Amniotic stem cell (primary cell): ENCODE results near the gene ZSCAN20.
"Not testable (repeated sequence)": the region's sequence is repeated elsewhere in the genome, so short reads cannot be mapped to it uniquely, and the experiment has no call there.

Experiments used
- DNase-seq: peaks from one replicate; lab custom pipeline; 2025; lab: John Stamatoyannopoulos, UW

ZSCAN20 gene

DNA sequence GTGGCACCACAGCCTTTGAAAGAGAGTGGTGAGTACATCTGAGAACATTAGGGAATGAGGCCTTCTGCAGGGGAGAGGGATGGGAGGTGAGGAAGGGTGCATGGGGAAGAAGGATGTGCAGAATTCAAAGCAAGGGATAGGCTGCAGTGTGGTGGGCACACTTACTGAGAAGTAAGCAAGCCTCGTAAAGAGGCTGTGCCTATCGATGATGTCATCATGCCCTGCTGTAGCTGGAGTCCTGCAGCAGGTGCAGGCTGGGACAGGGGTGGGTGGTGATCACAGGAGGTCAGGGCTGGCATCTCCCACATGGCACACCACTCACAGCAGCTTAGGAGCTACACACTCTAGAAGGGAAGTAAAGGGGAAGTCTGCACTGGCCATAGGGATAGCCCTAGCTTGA lies 16.2 kb downstream of the ZSCAN20 start:
- DNase-seq = no peak

DNA sequence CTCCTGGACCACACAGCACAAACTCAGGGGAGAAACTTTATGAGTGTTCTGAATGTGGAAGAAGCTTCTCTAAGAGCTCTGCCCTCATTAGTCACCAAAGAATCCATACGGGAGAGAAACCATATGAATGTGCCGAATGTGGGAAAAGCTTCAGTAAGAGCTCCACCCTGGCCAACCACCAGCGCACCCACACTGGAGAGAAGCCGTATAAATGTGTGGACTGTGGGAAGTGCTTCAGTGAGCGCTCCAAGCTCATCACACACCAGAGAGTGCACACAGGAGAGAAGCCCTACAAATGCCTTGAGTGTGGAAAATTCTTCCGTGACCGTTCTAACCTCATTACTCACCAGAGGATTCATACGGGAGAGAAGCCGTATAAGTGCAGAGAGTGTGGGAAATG lies 22.5 kb downstream of the ZSCAN20 start:
- DNase-seq = no peak

DNA sequence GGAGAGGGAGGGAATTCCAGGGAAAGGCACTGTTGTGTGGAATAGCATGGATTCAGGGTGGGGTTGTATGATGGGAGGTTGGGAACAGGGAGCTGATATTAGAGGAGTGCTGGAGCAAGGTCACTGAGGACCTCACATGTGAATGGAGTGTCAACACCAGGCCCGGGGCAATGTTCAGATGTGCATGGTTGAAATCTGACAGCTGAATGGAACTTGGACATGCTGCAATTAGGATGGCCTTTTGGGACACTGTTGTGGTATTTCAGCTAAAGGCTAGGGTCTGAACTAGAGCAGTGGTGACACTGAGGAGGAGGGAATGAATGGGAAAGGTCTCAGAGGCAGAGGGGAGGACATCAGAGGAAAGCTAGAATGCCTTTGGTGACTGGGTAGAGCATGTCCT lies 25.0 kb downstream of the ZSCAN20 start:
- no peak for DNase-seq

DNA sequence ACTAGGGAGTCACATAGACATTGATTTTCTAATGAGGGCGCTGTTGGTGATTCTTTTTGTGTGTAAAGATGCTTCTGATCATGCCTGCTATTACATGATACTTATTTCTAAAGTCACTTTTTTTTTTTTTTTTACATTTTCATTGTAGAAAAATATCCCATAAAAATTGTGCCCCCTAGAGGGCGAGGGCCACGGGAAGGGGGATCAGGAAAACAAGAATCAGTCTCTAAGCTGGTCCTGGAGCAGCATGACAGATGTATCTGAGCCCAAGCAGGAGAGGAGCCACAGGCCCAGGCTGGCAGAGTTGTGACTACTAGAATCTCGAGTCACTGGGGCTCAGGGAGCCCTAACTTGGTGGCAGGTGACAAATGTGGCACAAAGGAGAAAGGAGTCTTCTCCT lies 28.1 kb downstream of the ZSCAN20 start:
- DNase-seq = no peak

DNA sequence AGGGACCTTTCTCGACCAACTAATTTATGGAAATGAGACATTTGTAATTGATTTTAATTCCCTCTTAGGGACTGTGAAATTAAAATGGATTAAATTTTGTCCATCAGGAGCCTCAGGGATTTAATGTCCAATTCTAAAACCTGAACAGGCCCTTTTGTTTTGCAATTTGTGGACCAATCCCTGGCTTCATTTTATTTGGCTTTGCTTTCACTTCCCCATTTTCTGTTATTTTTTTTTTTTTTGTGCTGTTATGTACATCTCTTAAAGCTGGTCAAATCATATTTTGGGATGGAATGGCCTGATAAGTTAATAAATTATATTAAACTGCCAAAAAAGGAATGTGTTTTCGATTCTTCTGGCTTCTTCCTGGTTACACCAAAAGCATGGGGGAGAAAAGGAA lies 28.9 kb downstream of the ZSCAN20 start:
- no peak for DNase-seq

DNA sequence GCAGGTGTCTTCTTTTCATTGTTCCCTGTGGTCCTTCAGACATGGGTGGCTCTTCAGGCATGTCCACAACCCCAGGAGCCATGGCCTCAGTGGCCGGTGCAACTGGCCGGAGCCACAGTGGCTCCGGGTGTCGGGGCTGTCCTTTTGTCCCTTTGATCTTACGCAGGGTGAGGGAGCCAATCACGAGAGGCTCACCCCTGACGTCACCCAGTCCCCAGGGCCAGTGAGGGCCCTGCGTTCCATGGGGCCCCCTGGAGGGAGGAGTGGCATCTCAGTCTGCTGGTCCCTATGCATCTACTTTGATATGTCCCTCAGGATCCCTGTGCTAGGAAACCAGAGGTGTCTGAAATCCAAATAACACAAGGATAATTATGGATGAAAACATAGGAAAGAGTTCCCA lies 29.3 kb downstream of the ZSCAN20 start:
- DNase-seq = no peak

DNA sequence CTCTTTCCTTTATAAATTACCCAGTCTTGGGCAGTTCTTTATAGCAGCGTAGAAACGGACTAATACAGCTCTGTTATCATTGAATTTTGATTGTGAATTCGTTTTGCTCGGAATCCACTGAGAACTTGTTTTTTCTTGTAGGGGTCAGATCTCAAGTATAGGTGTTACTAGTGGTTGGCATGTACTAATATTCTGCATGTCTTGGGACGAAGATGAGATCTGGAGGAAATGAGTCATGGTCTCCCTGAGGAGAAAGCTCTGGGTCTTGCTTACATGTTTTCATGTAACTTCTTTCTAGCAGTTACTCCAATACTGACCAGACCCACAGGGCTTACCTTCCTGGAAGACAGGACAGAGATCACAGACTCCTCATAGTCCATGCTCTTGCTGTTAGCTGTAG lies 30.3 kb downstream of the ZSCAN20 start:
- no peak for DNase-seq

DNA sequence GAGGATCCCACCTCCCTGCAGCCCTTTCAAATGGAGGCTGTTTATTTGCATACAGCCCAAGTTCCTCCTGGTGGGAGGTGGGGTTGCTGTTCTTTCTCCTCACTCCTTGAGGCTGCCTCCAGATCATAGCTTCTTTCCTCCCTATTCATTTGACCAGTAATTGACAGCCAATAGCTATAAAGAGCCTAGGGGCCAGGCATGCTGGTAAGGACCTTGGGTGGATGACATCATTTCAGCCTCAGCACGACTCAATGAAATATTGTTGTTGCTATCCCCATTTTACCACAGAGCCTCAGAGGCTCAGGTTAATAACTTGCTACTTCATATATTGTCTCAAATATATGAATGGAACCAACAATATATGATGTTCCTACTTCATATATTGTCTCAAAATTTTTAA lies 31.1 kb downstream of the ZSCAN20 start:
- DNase-seq = no peak

DNA sequence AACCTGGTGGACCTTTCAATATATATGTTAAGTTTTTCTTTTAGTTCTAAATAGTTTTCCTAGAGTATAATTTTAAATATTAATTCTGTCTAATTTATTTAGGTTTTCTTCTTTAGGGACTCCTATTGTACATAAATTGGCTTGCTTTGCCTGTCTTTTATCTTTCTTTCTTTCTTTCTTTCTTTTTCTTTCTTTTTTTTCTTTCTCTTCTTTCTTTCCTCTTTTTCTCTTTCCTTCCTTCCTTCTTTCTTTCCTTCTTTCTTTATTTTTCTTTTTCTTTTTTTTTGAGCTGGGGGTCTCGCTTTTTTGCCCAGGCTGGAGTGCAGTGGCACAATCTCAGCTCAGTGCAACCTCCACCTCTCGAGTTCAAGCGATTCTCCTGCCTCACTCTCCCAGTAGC lies 35.2 kb downstream of the ZSCAN20 start:
- DNase-seq = no peak

DNA sequence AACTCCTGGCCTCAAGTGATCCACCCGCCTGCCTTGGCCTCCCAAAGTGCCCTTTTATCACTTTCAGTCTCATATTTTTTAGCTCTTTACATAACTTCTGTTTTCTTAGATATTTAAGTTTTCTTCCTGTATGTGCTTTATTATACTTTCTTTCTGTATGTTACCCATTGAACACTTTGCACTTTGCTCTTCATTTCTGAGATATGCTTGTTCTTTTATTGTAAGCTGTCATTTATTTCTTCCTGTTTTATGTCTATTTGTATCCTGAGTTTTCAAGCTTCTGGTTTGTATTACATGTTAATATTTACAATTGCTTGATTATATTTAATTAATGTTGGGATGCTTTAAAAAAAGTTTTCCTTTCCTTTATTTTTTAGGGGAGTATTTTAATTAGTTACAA lies 35.7 kb downstream of the ZSCAN20 start:
- no peak for DNase-seq

DNA sequence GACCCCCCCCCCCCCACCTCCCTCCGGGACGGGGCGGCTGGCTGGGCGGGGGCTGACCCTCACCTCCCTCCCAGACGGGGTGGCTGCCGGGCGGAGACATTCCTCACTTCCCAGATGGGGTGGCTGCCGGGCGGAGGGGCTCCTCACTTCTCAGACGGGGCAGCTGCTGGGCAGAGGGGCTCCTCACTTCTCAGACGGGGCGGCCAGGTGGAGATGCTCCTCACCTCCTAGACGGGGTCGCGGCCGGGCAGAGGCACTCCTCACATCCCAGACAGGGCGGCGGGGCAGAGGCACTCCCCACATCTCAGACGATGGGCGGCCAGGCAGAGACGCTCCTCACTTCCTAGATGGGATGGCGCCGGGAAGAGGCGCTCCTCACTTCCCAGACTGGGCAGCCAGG lies 36.8 kb downstream of the ZSCAN20 start:
- DNase-seq = not testable (repeated sequence)

DNA sequence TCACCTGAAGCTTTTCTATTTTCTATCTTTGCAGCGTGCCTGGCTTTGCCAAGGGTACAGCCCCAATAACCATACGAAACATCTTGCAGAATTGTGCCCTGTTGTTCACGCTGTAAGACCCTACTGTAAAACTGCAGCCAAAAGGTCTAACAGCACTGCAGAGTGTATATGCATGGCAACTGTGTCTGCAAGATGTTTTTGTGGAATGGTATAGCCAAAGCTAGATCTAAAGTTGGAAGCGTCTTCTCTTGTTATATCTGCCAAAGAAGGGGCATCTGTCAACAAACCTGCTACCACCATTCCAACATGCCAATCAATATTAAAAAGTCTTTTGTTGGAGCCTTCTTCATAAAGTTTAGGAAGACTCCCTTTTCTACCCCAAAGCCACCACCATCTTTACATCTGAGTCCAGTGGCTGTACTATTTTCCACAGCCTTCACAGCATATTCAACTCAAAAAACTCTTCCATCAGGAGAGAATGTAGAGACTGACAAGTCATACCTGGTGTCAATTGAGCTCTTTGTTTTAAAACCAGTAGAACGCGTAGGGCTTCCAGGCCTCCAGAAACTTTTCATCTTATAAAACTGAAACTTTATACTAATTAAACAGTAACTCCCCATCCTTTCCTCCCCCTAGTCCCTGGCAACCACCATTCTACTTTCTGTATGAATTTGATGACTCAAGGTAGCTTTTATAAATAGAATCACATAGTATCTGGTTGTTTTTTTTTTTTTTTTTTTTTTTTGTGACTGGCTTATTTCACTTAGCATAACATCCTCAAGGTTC lies 40.0 kb downstream of the ZSCAN20 start:
- no peak for DNase-seq

DNA sequence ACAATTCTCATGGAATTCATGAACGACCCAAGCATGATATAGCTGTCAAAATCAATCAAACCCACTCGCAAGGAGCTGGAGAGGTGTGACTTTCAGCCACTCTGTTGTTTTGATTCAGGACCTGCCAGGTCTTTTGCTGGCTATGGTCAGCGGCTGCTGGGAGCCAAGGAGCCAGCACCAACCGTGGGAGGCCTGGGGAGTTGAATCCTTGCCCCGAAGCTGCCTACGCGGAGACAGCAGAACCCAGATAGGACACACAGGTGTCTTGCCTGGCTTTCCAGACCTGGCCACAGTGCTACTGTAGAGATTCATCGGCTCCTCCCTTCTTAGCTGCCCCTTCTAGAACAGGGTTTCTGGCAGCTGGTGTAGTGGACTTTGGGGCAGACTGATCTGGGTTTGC lies 42.7 kb downstream of the ZSCAN20 start:
- DNase-seq = no peak

DNA sequence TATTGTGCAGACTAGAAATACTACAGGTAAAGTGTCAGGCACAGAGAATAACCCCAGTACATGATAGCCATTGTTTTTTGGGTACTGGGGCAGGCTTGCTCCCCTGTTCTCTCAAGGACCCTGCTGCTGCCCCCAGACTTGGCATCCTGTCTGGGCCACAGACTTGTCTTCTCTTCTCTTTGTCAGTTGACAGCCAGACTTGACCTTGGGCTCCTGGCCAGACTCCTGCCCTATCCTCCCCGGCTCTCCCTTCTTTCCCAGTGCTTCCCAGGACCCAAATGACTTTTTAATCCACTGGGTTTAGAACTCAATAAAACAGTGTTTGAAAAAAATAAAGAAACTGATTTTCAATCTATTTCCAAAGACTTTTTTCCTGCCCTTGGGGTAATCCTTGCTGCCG lies 43.2 kb downstream of the ZSCAN20 start:
- no peak for DNase-seq

DNA sequence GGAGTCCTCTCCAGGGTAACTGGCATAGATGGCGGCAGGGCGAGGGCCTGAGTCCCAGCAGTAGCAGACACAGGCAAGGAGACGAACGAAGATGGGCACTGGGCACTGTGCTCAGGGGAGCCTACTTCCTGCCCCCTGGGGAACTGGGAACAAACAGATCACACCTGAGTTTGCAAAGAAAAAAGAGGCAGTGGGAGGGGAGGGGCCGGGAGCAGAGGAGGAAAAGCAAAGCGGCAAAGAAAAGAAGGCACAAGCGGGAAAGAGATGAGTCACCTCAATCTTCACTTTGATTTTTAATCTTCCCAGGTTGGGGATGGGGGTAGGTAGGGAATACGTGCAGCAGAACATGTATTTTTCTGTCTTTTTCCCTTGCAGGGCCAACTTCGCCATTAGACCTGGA lies 44.0 kb downstream of the ZSCAN20 start:
- DNase-seq = no peak

DNA sequence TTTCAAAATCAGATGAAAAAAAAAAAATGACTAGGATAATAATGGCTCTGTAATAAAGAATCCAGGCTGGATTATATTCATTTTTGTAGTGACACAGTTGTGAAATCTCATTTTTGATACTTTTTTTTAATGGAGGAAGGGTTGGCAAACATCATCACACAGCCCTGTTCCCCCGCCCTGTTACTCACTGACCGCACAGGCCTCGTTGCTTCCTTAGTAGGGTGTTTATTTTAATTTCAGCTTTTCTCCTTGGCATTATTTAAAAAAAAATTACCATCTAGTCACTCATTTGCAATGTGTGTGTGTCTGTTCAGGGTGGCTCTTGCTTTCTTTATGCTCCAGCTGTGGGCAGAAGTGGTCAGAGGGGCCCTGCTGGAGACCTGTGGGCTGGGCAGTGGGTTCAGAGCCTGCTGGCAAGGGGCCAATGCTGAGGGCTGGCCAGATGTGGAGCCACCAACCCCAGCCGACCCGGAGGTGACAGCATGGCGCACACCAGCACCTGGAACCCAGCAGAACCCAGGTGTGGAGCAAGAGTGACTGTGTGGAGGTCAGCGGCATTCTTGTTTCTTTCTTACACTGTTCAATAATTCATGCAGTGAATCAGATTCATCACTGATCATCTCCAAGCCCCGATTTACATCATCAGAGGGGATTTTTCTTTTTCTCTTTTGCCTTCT lies 44.6 kb downstream of the ZSCAN20 start:
- DNase-seq = no peak

DNA sequence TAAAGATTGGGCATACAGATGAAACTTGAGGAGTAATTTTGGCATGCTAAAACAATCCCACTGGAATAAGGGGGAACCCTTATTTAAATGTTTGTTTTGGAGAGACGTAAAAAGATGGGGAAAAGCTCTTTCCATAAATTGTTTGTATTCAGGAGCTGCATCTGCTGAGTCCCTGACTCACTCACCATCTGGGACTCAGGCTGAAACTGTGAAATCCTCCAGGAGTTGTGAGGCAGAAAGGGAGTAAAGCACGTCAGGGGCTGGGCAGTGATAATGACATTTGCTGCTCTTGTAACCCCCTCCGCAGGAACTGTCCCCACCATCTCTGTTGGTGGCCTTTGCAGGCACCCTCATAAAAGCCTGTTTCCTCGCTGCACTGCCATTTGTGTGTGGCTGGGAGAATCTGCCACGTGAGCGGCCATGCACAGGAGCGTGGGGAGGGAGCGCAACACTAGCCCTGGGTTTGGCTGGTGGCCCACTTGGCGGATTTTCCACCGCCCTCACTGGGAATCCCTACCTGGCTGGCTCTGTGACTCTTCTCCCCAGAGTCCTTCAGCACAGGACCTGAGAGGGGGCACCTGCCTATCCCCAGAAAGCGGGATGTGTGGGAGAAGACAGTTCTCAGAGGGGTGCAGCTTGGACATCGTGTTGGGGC lies 45.3 kb downstream of the ZSCAN20 start:
- DNase-seq = no peak

DNA sequence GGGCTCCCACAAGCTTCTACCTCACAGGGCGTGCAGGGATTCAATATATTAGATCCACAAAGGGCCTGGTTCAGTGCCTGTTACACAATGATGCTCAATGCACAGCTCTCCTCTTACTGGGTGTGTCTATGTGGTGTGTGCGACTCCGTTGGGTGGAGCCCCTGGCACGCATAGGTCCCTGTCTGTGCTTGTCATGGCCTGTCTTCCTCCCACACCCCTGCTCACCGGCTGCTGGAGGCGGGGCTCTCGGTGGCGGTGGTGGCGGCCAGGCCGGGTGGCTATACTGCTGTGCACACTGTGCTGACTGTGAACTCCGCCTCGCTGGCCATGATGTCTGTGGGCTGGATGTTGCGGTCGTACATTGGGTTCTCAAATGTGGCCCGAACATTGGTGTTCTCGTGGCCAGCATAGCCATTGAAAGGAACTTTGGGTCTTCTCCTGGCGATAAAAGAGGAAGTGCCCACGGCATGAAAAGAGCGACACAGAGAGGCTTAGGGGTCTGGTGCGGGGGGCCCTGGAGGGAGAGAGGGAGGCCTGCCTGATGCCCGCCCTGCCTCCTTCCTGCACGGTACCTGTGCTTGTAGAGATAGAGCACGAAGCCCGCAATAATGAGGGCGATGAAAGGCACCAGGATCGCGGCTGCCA lies 46.9 kb downstream of the ZSCAN20 start:
- DNase-seq = no peak

DNA sequence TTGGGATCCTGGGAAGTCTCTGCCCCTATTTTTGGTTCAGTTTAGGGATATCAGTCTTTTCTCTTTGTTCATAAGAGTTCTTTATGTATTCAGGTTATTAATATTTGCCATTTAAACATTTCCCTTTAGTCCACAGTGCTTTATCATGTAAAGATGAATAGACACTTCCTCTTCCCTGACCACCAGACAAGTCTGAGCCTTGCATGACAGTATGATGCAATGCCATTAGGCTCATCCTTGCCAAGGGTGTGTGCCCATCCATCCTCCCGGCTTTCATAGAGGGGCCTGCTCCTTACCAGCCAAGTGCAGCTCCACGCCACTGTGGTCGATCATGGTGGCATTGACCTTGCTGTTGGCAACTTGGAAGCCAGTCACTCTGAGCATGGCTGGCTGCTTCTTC lies 52.1 kb downstream of the ZSCAN20 start:
- no peak for DNase-seq

DNA sequence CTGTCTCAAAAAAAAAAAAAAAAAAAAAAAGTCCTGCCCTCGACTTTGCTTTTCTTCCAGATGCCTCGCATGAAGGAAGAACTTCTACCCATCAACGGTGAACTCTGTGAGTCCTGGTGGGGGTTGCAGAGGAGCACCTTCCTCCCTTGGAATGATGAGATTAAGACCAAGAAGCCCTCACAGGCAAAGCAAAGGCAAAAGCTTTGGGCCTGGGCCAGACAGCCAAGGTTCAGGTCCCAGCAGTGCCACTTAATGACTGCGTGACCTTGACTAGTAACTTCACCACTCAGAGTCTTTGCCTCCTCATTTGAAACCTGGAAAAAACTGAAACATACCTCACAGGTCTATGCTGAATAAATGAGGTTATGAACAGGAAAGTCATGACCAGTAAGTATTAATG lies 55.5 kb downstream of the ZSCAN20 start:
- DNase-seq = no peak

DNA sequence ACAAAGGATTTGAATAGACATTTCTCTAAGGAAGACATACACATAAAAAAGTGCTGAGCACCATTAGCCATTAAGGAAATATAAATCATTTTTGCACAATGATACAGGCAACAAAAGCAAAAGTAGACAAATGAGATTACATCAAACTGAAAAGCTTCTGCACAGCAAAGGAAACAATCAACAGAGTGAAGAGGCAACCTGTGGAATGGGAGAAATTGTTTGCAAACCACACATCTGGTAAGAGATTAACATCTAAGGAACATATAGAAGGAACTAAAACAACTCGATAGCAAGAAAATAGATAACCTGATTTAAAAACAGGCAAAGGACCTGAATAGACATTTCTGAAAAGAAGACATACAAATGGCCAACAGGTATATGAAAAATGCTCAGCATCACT lies 57.5 kb downstream of the ZSCAN20 start:
- DNase-seq = no peak

DNA sequence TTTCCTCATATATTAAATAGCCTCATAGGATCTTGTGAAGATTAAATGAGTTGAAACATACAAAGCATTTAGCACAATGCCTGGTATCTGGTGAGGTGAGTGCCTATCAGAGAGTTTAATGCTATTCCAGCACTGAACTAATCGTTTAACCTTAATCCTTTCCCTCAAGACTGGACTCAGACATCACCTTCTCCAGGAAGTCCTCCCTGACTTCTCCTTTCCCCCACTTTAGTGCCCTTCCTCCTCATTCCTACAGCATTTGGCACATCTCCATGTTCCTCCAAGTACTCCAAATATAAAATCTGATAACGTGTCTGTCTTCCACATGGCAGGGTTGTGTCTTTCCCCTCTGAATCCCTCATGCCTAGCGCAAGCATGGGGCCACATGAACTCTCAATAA lies 59.8 kb downstream of the ZSCAN20 start:
- DNase-seq = no peak

DNA sequence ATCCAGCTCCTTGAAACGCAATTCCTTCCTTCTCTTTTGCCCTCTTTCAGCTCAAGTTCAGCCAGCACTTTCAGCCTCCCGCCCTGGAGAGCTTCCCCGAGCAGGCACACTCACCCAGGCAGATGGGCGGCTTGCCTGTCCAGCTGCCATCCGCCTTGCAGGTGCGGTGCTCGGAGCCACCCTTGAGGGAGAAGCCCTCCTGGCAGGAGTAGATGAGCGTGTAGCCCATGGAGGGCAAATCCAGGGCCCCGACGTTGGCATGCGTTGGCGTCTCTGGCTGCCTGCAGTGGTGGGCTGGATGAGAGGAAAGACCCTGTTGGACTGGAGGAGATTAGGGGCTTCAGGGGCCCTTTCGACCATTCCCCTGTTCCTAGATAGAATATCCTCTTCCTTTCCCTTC lies 60.5 kb downstream of the ZSCAN20 start:
- no peak for DNase-seq
